ENCODE data around the gene GRIP1.

GRIP1 gene

DNA sequence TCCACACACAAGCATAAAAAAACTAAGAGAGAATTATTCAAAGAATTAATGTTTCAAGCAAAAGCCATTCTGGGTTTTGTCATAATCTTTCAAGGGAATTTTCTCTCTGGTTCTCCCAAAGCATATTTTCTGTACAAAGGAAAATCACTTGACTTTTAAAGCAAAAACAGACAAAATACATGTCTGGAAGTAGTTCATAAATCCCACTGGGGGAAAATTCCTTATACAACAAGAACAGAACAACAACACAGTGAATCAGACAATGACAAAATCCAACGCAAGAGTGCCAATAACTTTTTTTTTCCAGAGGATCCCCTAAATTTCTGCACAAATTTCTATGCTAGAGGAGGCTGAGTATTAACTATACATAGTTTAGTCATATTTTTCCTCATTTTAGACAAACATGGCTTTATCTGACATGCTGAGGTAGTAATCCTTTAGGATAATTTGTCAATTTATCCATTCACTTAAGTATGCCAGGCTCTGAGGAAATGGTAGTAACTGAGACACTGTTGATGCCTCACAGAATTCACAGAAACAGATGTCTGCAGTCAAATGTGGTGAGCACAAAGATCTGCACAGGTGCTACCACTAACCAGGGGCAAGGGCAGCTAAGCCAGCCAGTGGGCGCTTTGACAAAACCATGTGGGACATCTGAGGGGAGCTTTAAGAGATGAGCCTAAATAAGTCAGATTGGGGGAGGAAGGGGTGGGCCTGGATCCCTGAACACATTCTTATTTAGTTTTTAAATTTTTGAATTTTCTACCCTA is 38.0 kb downstream of the GRIP1 start:
- DNase-seq, result no peak

DNA sequence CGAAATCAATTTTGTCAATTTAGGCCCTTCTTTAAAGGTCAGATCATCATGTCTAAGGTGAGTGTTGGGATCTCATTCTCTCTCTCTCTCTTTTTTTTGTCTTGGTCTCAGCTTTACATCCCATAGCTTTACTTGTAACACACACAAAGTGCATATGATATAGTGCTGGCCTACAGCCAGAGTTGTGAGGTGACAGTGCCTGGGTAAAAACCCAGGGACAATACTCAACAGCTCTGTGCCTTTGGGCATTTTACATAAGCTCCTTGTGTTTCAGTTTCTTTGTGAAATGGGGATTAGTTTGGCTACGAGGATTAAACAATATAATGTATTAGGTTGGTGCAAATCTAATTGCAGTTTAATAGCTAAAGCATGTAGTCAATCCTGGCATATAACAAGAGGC is 40.2 kb downstream of the GRIP1 start:
- DNase-seq, result no peak

DNA sequence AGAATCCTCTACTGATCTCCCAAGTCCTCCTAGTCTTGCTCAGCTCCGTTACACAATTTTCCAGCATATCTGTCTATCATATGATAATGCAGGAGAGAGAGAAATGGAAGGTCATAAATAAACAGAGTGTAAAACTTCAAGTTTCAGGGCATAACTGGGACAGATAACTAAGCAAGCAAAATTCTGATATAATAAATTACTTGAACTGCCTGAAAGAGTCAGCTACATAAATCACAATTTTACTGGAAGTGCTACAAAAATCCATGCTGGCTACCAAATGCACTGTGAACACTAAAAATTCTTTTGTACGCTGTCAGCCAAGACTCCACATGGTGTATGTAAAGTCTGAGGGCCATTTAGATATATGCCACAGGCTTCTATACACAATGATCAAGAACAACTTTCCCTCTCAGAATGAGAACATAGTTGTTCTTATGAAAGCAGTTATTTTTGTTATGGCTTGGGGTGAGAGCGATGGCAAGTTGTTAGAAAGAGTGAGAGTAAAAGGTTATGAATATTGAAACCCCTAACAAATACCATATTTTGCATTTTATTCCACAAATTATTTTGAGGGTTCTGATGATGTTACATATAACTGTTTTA is 41.1 kb downstream of the GRIP1 start:
- no peak for DNase-seq

DNA sequence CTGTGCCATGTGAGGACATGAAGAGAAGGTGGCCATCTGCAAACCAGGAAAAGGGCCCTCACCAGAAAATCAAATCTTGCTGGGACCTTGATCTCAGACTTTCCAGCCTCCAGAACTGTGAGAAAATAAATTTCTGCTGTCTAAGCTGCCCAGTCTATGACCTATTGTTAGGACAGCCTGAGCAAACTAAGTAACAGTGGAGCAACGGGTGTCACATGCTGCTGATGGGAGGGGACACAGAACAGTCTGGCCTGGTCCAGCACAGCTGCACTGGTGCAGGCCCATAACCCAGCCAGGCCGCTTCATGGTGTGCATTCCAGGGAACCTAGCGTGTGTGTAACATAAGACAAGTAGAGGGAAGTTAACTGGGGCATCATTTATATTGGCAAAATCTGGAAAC is 42.1 kb downstream of the GRIP1 start:
- DNase-seq, result no peak

DNA sequence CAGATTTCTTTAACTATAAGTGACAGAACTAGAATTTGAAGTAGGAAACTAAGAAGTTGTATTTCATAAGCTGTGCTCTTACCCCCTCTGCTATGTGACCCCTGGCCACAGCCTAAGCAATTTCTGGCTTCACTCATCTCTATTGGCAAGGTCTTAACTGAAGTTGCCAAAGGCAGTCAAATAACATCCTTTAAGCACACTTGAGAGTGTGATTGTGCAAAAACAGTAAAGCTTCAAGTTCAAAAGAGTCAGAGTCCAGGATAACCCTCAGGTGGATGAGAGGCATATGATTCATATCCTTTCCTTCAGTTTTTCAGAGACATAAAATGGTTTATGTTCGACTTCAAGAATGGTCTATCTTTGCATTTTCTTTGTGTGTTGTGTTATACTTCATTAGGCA is 45.2 kb downstream of the GRIP1 start:
- no peak for DNase-seq

DNA sequence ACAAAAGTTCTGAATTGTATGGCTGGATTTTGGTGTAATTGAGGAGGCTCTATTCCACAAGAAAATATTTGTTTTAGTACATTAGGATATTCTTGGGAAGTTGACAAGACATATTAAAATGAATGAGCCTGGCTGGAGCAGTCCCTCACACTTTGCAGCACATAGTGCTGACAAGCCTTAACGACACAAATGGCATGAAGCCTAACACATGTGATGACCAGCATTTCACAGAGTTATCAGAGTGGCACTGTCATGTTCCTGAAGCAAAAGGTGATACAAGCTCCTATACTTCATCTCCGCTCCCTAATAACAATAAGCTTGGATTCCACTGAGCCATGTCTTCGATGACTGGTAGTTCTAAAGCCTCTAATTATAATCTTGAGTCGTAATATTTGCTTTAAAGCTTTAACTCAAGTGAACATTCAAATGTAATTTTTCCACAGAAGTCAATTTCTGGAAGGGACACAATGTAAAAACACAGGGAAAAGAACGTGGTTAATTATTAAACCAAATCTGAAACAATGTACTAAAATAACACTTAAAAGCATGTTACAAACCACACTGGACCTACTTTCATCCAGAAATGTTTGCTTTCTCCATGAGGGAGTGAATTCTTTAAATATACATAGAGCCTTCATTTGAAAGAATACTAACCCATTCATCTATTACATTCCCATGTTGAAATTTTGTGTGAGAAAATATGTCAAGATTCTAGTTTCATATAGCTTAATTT is 49.6 kb downstream of the GRIP1 start:
- DNase-seq, result no peak

DNA sequence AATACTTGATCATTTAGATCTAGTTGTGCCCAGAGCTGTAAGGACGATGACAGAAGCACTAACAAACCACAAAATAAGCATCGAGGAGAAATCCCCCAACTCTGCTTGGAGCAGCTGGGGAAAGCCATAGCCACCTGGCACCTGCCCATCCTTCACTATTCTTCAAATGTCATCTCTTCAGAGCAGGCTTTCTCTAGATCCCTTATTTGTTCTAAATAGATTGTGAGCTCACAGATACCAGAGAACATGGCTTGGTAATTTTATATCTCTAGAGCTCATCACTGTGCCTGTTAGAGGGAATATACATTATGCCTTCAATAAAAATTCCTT is 50.9 kb downstream of the GRIP1 start:
- DNase-seq, result no peak

DNA sequence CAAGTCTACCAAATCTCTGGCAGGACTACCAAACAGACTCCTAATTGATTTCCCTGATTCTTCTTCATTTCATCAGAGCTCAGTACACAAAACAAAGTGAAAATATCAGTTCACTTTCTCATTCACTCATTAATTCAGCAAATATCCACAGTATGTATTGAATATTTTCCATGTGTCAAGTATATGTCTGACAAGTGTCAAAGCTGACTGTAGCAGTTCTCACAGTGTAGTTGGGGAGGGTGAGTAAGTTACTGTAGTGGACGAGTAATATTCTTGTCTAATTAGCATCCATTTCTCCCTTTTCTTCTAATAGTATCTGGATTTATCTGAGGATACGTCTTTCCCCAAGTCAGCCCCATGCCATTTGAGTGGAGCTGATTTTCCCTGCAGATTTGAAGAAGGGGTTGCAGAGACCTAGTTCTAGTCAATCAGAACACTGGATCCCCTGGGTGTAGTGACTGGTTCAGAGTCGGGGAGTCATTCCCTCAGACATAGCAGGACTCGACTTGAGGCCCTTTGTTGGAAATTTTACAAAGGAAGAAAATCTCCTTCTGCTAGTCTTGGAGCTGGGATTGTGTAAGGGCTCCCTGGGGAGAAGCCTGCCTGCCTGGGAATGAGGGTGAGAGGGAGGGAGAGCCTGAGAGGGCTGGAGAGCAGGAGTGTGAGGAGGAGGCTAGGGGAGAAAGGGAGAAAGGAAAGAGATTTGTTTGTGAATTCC is 51.4 kb downstream of the GRIP1 start:
- DNase-seq, result no peak

DNA sequence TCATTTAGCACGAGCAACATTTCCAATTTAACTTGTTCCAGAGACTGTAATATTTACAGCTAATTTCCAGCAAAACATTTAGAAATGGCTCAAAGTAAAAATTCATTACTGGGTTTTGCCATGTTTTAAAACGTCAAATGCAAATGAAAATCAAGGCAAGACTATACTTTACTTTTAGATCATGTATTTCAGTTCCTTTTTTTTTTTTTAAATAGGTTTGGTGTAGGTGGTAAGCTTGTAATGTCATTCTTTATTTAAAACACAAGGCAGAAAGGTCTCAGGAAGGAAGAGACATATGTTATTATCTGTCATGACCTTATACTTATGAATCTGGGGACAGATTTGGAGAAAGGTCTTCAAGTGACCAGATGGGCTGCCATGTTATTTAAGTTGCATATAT is 54.1 kb downstream of the GRIP1 start:
- DNase-seq, result peak in 2 of 3 donors; percentile 28 to 51

DNA sequence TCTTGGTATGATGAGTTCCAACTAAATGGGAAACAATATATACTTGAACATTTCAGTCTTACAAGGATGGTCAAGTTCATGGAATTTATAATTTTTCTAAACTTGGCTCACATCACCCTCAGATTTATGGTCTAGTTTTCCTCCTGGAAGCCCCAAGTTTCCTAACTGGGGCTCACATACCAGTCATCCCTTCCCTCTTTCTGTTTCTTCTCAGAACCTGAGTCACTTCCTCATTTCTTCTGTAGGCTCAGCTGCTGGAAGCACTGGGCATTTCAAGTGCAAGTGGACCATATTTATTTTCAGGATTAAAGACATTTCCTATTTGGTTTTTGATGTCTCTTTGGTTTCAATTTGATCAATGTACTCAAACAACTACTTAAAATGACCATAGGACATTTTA is 55.4 kb downstream of the GRIP1 start:
- DNase-seq, result peak; percentile 76 to 89 (median 83)

DNA sequence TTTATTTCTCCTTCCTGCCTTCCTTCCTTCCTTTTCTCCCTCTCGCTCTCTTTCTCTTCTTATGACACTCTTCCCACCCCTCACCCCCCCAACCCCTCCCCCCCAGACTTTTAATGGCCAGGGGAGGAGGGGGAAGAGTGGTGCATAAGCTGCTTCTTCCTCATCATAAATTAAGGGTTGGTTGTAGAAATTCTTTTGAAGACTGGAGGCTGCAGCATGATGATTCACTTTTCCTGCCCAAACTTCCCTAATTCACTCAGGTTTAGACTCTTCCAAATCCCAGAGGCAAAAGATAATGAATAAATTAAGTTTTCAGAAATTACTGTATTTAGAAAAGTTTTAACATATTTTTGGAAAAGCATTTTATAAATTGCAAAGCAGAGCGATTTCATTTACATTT is 58.2 kb downstream of the GRIP1 start:
- DNase-seq, result peak; percentile 29 to 48 (median 48)

DNA sequence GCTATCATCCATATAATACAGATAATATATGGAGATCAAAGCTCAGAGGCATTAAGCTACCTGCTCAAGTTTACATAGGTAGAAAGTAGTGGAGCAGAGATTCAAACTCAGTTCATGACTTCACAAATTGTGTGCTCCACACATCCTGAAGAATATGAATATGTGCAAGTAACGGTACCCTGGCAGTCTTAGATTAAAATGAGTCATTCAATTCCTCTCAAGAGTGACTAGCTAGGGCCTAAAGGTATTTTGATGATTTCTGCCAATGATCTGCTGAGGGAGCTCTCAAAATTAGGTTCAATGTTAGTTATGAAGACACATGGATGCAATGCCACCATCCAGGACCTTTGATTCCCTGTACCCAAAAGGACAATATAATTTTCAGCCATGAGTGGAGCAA is 58.9 kb downstream of the GRIP1 start:
- no peak for DNase-seq

DNA sequence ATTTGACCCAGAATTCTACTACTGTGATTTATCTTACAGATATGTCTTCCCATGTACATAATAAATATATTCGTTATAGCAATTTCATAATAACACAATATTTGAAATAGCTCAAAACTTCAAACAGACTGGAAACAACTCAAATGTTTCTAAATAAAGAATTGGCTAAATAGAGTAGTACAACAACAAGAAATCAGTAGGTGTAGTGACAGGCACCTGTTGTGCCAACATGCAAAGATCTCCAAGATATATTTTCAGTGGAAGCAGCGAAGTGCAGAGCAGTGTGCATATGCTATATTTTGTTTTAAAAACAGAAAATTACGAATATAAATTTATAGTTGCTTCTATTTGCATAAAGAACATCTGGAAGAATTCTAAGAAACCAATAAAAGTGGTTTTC is 60.9 kb downstream of the GRIP1 start:
- DNase-seq, result no peak

DNA sequence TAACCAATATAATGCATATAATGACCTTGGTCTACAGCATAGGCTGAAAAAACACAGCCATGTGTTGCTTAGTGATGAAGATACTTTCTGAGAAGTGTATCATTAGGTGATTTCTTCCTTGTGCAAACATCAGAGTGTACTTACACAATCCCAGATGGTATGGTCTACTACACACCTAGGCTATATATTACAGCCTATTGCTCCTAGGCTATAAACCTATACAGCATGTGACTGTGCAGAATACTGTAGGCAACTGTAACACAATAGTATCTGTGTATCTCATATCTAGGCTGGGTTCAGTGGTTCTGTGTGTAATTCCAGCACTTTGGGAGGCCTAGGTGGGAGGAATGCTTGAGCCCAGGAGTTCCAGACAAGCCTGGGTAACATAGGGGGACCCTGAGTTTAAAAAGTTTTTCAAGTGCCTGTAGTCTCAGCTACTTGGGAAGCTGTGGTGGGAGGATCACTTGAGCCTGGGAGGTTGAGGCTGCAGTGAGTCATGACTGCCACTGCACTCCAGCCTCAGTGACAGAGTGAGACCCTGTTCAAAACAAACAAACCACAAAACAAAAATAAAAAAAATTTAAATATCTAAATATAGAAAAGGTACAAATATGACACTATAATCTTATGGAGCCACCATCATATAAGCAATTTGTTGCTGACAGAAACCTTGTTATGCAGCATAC is 66.6 kb downstream of the GRIP1 start:
- DNase-seq, result no peak

DNA sequence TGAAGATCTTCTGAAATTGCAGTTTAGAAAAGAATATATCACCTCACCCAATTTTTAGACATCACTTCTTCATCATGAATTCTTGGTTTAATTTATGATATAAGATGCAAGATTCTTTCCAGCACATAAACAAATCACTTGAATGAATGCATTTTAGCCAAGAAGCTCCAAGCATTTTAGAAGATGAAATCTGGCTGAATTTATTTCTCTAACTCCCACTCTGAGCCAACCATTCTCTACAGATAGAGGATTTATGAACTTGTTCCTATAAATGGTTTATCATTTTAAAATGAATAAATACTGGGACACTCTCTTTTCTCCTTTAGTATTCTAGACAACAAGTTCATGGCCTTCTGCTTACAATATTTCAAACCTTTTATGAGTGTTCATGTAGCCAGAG is 71.7 kb downstream of the GRIP1 start:
- DNase-seq, result no peak

DNA sequence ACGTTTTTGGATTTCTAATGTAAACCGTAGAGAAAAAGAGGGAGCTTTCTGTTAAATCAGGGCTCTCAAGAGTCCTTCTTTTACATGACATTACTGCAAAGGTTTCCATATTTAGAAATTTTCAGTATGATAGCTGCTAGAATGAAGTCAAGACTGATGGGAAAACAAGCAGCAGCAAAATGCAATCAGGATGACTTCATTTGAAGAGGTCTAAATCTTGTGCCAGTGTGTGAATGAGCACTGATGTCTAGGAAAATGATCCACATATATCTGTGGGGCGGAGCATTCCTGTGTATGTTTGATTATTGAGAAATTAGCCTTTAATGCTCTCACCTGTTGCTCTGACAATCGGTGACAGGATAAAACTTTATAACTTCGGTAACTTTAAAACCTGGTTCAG is 73.6 kb downstream of the GRIP1 start:
- DNase-seq, result no peak

DNA sequence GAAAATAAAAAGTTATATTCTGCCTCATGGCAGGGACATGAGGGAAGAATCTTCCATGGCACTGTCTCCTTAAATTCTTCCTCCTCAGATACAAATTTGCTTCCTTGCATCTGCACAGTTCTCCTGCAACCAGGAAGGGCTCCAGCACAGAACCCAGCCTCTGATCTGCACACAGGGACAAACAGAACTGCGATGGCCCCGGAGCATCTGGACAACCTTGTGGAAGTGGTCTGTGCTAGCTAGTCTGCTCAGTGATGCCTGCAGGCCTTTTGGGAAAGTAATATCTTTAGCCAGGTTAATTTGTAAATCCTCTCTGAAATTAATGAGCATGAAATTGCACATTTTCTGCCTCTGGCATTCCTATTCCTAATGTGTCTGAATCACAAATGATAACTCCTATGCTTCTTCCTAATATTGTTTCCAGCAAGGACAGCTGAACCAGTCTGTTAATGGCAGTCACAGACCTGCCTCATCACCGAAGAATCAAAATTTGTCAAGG is 74.8 kb downstream of the GRIP1 start:
- DNase-seq, result no peak

DNA sequence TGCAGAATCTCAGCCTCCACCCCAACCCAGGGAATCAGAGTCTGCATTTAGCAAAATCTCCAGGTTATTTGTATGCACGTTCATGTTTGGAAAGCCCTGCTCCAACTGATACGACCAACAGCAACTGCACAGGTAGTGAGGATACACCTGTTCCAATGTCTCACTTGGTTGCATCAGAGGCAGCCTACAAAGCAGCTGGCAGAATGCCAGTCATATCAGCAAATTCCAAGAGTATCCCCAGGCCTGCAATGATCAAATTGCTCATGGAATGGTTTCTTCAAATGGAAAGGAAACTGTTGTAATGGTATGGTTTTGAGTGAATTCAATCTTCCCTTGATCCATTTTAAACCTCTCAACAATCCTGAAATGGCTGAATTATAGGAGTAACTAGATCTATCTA is 75.4 kb downstream of the GRIP1 start:
- no peak for DNase-seq

DNA sequence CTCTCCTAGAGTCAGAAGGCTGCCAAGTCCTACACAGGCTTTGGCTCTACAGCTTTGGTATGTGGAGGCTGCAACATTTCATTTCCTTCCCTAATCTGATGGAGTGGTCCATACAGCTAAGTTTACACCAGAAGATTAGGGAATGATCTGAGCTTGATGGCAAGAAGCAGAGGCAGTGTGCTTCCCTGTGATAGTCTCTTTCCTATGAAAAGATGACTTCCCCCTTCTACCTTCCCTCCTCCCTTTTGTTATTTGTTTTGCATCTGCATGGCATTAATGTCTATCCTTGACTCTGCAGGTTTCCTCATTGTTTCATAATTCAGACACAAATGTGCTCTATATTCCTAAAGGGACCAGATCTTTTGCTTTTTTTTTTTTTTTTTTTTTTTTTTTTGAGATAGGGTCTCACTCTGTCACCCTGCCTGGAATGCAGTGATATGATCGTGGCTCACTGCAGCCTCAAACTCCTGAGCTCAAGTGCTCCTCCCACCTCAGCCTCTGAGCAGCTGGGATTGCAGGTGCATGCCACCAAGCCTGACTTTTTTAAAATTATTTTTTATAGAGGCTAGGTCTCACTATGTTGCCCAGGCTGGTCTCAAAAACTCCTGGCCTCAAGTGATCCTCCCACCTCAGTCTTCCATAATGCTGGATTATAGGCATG is 76.3 kb downstream of the GRIP1 start:
- no peak for DNase-seq

DNA sequence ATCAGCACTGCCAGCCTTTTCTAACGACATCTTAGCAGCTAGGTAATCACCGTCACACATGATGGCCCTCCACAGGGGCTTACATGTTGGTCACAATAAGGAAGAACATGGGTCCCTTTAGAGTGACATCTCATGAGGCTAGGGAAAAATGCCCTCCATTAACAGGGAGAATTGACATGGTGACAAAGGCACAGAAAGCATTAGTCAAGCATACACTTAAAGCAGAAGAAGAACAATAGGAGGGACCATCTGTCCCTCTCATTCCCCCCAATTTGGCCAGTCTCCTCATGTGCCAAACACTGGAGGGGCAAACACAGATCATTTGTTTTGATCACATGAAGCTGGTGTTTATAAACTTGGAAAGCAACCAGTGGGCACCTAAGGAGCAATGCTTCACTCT is 78.0 kb downstream of the GRIP1 start:
- DNase-seq, result no peak

DNA sequence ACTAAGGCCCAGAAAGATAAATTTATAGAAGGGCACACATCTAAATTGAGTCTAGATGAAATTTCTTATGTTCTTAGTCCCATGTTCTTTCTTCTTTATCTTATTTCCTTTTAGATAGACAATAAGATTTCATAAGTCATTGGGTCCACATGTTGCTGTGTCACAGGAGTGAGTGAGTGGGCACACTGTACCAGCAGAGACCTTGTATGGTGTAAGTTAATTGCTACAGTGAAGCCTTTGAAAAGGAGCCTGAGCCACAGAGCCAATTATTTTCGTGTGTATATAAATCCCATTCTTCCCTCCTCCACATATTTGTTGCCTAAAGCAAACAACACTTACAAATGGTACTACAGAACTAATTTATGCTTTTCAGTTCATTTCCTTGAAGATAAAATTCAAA is 79.1 kb downstream of the GRIP1 start:
- peak; percentile 17 to 39 (median 29) for DNase-seq

DNA sequence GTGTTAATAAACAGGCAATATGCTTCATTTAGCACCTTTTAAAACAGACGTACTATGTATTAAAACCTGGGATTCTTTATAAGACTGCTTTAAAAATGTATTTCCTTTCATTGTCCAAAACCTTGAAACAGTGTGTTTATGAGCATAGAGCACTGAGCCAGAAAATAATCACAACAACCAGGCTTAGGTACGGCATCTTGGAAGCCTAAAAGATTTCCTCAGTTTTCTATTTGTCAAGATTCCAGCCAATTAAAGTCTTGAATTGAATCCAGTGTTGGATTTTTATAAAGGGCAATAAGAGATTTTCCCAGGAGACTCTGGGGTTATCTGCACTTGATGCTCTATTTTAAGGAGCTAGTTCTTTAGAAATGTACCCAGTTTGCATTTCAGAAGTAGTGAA is 80.3 kb downstream of the GRIP1 start:
- no peak for DNase-seq
